DMS 273 treated with DMSO at 0.1 percent for 48 hours (cell line): Measurements from ENCODE around the gene ZBTB11.
"Not testable (repeated sequence)": the region's sequence is repeated elsewhere in the genome, so short reads cannot be mapped to it uniquely, and the experiment has no call there.

Source experiments
- DNase-seq: peaks from one replicate; lab custom pipeline; 2025; lab: John Stamatoyannopoulos, UW

Gene ZBTB11

DNA sequence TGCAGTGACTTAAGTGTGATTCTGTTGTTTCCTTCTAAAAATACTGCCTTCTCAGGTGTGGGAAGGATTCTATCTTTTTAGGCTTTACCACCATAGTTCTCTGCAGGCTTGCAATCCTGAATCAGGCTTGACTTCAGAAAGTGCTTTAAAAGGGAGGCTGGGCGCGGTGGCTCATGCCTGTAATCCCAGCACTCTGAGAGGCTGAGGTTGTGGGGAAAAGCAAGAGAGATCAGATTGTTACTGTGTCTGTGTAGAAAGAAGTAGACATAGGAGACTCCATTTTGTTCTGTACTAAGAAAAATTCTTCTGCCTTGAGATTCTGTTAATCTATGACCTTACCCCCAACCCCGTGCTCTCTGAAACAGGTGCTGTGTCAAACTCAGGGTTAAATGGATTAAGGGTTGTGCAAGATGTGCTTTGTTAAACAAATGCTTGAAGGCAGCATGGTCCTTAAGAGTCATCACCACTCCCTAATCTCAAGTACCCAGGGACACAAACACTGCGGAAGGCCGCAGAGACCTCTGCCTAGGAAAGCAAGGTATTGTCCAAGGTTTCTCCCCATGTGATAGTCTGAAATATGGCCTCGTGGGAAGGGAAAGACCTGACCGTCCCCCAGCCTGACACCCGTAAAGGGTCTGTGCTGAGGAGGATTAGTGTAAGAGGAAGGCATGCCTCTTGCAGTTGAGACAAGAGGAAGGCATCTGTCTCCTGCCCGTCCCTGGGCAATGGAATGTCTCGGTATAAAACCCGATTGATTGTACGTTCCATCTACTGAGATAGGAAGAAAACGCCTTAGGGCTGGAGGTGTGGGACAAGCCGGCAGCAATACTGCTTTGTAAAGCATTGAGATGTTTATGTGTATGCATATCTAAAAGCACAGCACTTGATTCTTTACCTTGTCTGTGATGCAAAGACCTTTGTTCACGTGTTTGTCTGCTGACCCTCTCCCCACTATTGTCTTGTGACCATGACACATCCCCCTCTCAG lies 15.0 kb upstream of the ZBTB11 start:
- DNase-seq, result not testable (repeated sequence)

DNA sequence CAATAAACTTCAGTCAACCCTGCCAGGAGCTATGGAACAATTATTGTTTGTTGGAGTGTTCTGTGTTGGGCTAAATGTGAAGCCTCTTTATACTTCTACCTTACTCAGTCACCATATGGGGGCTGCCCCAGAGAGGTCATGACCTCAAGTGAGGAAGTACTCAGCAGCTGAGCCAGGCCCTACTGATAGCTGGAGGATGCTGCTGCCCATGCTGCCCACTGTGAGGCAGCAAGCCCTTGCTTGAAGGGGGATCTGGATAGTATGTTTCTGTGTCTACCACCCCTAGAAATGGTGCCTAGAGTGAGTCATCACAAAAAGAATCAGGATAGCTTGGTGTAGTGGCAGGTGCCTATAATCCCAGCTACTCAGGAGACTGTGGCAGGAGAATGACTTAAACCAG lies 14.0 kb upstream of the ZBTB11 start:
- DNase-seq, result no peak

DNA sequence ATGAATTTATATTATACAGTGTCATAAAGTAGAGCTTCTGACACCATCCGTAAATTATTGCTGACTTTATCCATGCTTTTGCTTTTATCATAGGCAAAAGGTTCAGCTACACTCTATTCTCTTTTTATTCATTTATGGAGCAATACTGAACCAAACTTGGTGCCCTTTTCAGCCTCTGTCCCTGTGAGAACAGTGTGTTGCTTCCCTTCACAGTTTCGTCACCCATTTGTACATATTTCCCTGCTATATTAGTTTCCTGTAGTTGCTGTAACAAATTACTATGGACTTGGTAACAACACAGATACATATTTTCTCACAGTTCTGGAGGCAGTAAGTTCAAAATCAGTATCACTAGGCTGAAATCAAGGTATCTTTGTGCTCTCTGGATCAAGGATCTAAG lies 12.4 kb upstream of the ZBTB11 start:
- no peak for DNase-seq

DNA sequence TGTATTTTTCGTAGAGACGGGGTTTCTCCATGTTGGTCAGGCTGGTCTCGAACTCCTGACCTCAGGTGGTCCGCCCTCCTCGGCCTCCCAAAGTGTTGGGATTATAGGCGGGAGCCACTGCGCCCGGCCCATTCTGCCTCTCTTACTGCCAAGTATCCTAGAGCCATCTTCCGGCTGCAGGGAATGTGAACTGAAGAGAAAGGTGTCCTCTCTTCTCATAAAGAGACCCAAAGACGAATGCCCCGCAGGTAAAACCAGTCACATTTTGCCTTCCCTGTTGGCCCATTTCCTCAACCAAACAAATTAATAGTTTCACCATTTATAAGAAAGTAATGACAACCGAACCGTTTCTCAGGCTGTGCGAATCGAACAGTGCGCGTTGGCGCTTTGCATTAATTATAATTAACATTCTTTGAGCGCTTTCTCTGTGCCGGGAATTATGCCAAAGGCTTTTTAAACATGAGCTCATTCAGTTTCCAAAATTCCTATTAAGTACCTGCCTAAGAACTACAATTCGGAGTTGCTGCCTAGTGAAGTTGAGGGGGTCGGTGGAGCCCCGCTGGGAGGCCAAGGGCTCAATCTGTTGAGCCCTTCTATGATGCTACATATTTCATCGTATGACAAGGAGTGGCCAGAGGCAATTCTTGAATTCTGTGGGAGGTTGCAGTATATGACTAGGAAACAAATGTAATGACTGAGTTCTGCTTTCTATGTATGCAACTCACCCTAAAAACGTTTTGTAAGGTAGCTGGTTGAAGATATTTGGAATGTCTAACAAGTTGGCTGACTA lies 10.4 kb upstream of the ZBTB11 start:
- no peak for DNase-seq

DNA sequence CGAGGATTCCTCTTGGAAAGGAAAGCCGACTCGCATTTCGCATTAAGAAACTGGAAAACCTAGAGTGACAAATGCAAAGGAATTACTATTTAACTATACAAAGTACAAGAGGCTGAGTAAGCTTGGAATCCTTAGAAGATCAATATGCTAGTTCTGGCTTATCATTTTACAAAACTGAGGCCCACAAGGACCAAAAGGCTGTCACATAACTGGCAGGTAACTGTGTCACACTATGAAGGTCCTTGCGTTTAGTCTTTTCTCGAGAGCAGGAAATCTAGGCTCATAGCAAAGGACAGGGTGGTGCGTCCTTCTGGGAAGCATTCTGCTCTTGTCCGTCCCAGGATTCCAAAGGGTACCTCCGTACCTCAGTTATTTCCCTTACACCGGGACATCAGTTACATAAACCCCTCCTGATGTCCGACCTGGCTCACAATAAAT lies 9.0 kb upstream of the ZBTB11 start:
- no peak for DNase-seq

DNA sequence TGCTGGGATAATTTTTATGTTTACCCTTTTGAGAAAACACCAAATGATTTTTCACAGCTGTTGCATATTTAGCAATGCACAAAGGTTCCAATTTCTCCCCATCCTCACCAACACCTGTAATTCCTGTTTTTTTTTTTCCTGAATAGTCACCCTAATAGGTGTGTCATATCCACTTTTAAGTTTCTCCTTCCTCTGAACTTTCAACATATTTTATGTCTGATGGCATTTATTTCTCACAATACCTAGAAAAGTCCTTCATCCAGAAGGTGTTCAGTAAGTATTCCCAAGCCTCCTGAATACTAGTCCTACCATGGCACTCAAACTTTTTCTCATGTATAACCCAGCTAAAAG lies 8.1 kb upstream of the ZBTB11 start:
- DNase-seq, result no peak

DNA sequence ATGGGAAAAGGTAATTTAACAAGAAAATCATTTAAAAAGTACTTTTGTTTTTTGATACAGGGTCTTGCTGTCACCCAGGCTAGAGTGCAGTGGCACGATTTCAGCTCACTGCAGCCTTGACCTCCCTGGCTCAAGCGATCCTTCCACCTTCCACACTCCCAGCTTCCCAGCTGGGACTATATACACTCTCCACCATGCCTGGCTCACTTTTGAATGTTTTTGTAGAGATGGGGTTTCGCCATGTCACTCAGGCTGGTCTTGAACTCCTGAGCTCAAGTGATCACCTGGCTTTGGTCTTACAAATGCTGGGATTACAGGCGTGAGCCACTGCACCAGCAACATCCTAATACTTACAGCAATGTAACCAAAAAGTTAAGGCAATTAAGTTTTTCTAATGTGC lies 3.5 kb upstream of the ZBTB11 start:
- DNase-seq, result no peak

DNA sequence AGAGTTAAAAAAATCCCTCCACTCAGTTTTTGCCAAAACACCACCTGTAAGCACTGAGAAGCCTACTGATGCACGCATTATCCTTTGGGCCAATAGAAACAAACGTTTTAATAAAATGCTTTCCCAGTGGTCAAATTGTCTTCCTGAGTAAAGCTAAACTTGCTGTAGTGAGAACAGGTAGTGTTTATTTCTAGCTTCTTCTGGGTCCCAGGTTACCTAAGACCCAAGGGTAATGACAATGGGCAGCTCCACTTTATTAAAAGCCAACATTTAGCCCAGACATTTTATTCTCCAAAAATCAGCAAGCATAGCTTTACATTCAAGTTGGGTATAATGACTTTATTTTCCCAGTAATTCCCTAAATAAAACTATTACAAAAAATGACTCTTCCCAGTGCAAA lies 1.9 kb upstream of the ZBTB11 start:
- DNase-seq, result not testable (repeated sequence)

DNA sequence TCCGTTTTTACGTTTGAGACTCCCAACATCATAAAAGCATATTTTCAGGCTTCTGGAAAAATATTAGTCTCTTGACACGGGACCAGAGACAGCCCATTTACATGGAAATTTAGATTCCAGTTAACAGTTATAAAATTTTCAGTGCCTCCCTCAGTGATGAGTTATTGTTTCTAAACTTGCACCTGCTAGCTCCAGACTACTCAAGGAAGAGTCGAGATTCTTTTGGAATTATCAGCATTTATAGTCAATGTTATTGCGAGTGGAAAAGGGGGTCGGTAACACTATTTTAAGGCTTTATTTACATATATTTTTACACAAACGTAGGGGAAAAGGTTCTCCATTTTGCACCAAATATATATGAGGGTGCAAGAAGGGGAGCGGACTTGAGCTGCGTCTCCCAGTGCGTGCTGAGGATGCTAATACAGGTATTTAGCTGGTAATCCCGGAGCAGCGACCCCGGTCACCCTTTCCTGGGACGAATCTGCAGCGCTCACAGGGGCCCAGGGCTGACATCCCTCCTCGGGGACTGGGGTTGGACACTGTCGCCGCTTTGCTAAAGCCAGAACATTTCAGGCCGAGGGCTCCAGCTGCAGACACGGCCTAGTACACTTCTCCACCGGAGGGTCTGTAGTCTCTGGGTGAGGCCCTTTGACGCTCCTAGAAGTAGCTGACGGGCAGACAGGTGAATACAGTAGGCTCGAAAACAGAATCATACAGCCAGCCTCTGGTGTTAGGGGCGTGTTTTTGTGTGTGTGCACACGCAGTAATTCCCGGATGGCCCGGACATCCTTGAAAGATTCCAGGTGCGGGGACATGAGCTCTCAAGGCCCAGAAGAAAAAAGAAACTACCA lies 729 bp upstream of the ZBTB11 start:
- DNase-seq, result no peak

DNA sequence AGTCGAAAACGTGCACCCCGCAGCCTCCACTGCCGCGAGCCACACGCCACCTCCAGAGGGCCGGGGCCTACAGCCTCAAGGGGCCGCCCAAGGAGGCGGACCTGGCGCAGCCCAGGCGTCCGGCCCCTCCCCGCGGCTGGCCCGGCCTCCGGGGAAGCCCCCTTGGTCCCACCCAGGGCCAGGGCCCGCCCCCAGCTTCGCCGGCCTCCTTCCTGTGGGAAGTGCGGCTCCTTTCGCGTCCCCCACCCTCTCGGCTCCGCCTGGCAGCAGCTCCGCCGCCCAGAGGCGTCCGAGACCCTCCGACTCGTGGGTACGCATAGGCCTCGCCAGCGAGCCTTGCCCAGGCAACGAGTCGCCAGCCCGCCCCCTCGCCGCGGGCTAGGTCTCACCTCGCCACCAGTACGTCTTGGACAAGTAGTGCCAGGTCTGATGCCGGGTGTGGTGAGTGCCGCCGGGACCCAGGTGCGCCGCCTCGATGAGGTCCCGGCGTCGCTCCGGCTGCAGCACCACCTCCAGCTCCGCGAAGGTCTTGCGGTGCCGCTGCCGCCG lies 642 bp downstream of the ZBTB11 start:
- no peak for DNase-seq

DNA sequence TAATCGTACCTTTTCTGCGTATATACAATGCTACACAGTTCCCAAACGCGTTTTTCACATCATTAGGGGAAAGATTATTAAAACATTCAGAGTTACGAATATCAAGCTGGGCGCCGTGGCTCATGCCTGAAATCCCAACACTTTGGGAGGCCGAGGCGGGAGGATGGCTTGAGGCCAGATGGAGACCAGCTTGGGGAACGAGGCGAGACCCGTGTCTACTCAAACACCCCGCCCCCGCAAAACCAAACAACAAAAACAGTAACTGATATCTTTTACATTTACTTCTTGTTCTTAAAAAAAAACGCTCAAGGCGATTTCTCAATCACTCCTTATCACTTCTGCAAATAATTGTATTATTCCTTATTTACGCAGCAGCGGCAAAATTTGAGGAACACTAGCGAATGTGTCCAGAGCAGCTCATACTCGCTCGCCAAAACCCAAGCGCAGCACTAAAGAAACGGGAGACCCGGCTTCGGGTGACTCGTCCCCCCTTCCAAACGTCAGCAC lies 1.2 kb downstream of the ZBTB11 start:
- no peak for DNase-seq

DNA sequence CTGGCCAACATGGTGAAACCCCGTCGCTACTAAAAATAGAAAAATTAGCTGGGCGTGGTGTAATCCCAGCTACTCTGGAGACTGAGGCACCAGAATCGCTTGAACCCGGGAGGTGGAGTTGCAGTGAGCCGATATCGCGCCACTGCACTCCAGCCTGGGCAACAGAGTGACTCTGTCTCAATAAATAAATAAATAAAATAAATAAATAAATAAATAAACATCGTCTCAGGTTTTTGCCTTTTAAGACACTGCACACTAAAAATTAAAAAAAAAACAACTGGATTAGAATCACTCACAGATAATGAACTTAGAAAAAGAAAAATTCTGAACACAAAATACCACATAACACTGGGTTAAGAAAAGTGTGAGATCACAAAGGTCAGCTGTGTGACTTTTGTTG lies 2.4 kb downstream of the ZBTB11 start:
- no peak for DNase-seq

DNA sequence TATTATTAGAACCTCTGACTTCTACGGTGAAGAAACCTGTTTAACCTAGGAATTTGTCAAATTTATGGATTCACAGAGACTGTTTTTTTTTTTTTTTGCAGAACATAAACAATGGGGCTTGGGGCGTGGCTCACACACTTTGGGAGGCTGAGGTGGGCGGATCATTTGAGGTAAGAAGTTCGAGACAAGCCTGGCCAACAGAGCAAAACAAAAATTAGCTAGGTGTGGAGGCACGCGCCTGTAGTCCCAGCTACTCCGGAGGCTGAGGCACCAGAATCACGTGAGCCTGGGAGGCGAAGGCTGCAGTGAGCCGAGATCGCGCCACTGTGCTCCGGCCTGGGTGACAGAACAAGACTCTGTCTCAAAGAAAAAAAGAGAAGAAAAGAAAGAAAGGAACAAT lies 3.0 kb downstream of the ZBTB11 start:
- DNase-seq, result no peak

DNA sequence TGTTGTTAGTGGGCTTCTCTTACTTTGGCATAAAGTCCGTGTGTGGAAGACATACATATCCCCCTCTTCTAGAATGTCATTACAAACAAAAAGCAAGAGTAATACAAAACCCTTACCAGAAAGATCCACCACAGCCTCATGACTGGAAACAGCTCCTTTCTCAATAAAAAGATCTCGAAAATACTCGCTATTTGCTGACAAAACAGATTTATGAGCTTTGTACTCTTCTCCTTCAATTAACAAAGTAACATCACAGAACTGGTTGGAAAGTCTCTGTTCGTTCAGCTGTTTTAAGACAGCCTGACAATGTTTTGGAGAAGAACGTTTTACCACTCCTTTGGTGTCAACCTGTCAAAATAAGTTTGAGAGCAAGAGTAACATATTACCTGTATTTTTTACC lies 5.9 kb downstream of the ZBTB11 start:
- DNase-seq, result no peak

DNA sequence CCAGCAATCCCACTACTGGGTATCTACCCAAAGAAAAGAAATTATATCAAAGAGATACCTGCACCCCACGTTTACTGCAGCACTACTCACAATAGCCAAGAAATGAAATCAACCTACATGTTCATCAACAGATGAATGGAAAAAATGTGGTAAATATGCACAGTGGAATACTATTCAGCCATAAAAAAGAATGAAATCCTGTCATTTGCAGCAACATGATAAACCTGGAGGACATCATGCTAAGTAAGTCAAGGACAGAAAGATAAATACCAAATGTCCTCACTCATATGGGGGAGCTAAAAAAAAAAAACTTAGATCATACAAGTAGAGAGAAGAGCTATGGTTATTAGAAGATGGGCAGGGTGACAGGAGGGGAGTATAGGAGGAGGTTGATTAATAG lies 9.1 kb downstream of the ZBTB11 start:
- DNase-seq, result no peak

DNA sequence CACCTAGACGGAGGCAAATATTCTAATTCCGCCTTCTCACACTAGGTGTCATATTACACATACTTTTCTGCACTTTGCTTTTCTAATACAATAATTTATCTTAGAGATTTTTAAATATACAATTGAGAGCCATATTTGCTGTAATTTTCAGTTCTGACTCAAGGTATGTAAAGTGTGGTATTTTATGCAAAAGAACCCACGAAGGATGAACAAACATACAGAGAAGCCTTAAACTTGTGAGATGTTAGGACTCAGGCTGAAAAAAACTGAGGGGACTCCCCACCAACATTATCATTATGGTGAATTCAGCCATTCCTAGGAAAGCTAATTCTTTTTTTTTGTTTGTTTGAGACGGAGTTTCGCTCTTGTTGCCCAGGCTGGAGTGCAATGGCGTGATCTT lies 9.6 kb downstream of the ZBTB11 start:
- no peak for DNase-seq

DNA sequence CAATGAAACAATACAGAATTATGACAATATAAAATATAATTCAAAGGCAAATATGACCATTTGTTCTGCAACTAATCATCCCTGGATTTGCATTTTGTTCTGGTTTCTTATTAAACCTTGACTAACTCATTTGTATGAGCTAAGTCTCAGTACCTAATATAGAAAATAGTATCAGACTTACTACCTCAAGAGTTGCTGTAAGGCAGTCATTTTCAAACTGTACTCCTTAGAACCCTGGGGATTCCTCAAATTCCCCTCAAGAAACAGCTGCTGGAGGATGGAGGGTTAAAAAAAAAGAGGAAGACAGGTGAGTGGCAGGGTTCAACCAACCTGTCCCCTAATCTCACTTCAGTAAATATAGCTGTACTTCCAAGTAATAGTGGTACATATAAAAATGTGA lies 11.1 kb downstream of the ZBTB11 start:
- DNase-seq, result no peak

DNA sequence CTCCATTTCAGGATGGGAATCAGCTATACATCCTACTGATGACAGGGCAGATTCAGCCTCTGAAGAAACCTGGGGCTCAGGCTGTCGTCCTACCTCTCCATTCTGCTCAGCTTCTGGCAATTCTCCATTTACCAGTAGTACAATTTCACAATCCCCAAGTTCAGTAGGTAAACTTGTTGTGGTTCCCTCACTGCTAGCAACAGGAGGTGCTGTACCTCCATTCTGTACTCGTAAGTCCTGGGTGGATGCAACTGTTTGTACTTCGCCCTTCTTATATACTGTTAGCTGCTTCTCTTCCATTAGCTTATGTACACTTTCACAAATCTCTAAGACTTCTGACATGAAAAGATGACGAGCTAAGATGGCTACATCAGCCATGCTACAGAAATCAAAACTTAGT lies 11.6 kb downstream of the ZBTB11 start:
- DNase-seq, result no peak

DNA sequence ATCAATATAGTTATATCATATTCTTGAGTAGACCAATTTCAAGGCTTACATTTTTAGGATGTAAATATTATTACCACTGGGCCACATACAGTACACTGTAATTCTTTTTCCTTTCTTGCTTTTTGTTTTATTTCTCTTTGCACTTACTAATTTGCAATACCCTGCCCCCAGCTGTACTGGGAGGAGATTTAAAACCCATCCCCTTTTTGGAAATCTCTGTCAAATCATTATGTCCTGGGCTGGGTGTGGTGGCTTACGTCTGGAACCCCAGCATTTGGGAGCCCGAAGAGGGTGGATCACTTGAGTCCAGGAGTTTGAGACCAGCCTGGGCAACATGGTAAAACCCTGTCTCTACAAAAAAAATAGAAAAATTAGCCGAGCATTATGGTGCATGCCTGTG lies 16.2 kb downstream of the ZBTB11 start:
- no peak for DNase-seq

DNA sequence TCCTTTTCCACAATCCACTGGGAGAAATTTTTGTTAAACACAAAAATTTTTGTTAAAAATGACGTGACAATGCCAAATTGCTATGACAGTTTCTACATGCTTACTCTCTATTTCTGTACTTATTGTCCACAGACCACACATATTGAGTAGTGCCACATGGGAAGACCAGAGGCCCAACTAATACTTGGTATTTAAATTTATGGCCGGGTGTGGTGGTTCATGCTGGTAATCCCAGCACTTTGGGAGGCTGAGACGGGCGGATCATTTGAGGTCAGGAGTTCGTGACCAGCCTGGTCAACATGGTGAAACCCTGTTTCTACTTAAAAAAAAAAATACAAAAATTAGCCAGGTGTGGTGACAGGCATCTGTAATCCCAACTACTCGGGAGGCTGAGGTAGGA lies 20.3 kb downstream of the ZBTB11 start:
- no peak for DNase-seq

DNA sequence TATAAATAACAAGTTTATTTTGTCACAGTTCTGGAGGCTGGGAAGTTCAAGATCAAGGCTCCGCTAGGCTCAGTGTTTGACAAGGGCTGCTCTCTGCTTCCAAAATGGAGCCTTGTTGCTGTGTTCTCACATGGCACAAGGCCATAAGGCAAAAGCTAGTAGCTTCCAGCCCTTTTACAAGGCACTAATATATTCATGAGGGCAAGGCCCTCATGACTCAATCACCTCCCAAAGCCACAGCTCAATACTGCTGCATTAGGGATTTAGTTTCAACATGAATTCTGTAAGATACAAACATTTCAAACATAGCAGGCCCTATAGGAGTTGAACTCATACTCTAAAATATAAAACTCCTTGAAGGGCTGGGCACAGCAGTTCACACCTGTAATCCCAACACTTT lies 30.2 kb downstream of the ZBTB11 start:
- DNase-seq, result no peak
